Vagina (tissue), 2 donors: ENCODE data around the gene SSB. TPM values are rescaled to one million over a fixed set of nuclear protein-coding genes. Genes with fewer than 3 reads are reported as not detected.

Source experiments
- DNase-seq, 2 donors: peaks; one replicate each; pipeline ENCODE4 v3.0.0-alpha.2; 2017; ENCODE audit errors: extremely low spot score in 2 of 2
- H3K27ac ChIP-seq: fragments of 200-600 bp; sonication (generic); one replicate; pipeline ENCODE4 v1.5.1; 2019
- H3K27me3 ChIP-seq: fragments of 200-600 bp; sonication (generic); one replicate; pipeline ENCODE4 v1.5.1; 2019
- H3K36me3 ChIP-seq, 2 donors: fragments of 200-600 bp; sonication (generic); one replicate each; pipeline ENCODE4 v1.5.1; 2017 to 2019
- H3K4me1 ChIP-seq: fragments of 200-600 bp; sonication (generic); one replicate; pipeline ENCODE4 v1.5.1; 2019
- H3K4me3 ChIP-seq, 2 donors: fragments of 200-600 bp; sonication (generic); 1 replicate in 1 of 2; 2 replicates in 1 of 2; pipeline ENCODE4 v1.5.1; 2016 to 2019
- H3K9me3 ChIP-seq: fragments of 200-600 bp; sonication (generic); one replicate; pipeline ENCODE4 v1.5.1; 2019
- CTCF ChIP-seq, 3 experiments: fragments of 450-650 bp in 2 of 3; fragments of 200-600 bp in 1 of 3; sonication (generic) in 1 of 3; IDR thresholded peaks; one replicate each; pipeline ENCODE4 v1.5.1; 2017 to 2019; ENCODE audit warnings: antibody characterized with exemption in 3 of 3, mild to moderate bottlenecking in 2 of 3, moderate library complexity in 2 of 3
- POLR2A ChIP-seq, 2 donors: fragments of 450-650 bp; IDR thresholded peaks; one replicate each; pipeline ENCODE4 v1.6.1; 2017; ENCODE audit warnings: antibody characterized with exemption in 2 of 2, mild to moderate bottlenecking in 2 of 2, moderate library complexity in 2 of 2
- POLR2AphosphoS5 ChIP-seq, 2 donors: sonication (generic); formaldehyde crosslinking; IDR thresholded peaks; one replicate each; pipeline ENCODE4 v1.9.0; 2017; ENCODE audit warnings: antibody characterized with exemption in 2 of 2, mild to moderate bottlenecking in 2 of 2, low read depth in 1 of 2; ENCODE audit not compliant: insufficient read depth in 1 of 2
- intact Hi-C: fragments of 100-400 bp; cut with DNase I; formaldehyde crosslinking; loops from one replicate; pipeline ENCODE4 v1.15.1; 2023
- total RNA-seq: library from RNA; depleted of rRNA; stranded (reverse); fragments of >200 nt; gene quantifications from one replicate; pipeline ENCODE4 v1.2.3, GENCODE V29; 2016

Gene SSB
- total RNA-seq, 1 donor from 2014 or later, result 47.1 TPM

- Histone ChIP-seq H3K4me1 (peaks cover 72% of the 10 kb centered on the region), H3K36me3 (no peaks in the 10 kb centered on the region), H3K27ac (peak overlapping the region; percentile 81), H3K9me3 (no peaks in the 10 kb centered on the region), H3K4me3 (peak overlapping the region; percentile 95 to 97), H3K27me3 (no peaks in the 10 kb centered on the region)
- intact Hi-C loops, result no loop called here
- TF ChIP-seq POLR2A (IDR thresholded peaks at IDR 0.05) (no peak), POLR2AphosphoS5 (IDR thresholded peaks at IDR 0.05; ENCODE audit: insufficient read depth in 1 of 2, low read depth in 1 of 2) (no peak), CTCF (IDR thresholded peaks at IDR 0.05) (no peak)
- peak in 1 of 2 donors; percentile 87 for DNase-seq
These were observed 29.6 kb downstream of the SSB start for GRCh38 chr2:169828141-169828811.

- intact Hi-C loops, result no loop called here
- Histone ChIP-seq H3K4me1 (peaks cover 43% of the 10 kb centered on the region), H3K4me3 (no peak overlapping the region), H3K9me3 (no peaks in the 10 kb centered on the region), H3K36me3 (no peaks in the 10 kb centered on the region), H3K27ac (no peak overlapping the region), H3K27me3 (no peaks in the 10 kb centered on the region)
- TF ChIP-seq POLR2A (IDR thresholded peaks at IDR 0.05) (no peak), CTCF (IDR thresholded peaks at IDR 0.05) (no peak), POLR2AphosphoS5 (IDR thresholded peaks at IDR 0.05; ENCODE audit: insufficient read depth in 1 of 2, low read depth in 1 of 2) (no peak)
- DNase-seq, result no peak
These were observed 35.7 kb downstream of the SSB start for GRCh38 chr2:169834401-169834800.

- no peak overlapping the region for H3K27ac ChIP-seq
- H3K36me3 ChIP-seq, result no peaks in the 10 kb centered on the region
- no peak overlapping the region for H3K4me3 ChIP-seq
- H3K27me3 ChIP-seq, result no peaks in the 10 kb centered on the region
- DNase-seq, result no peak
- no peak for TF ChIP-seq POLR2AphosphoS5 (IDR thresholded peaks at IDR 0.05; ENCODE audit: insufficient read depth in 1 of 2, low read depth in 1 of 2)
- no peak for TF ChIP-seq CTCF (IDR thresholded peaks at IDR 0.05)
- no peak for TF ChIP-seq POLR2A (IDR thresholded peaks at IDR 0.05)
- intact Hi-C loops, result no loop called here
- no peaks in the 10 kb centered on the region for H3K9me3 ChIP-seq
- H3K4me1 ChIP-seq, result peaks cover 23% of the 10 kb centered on the region
These were observed 40.2 kb downstream of the SSB start for GRCh38 chr2:169838743-169839489.

GRCh38 chr2:169839954-169840746 is 41.5 kb downstream of the SSB start:
- no peak for TF ChIP-seq CTCF (IDR thresholded peaks at IDR 0.05)
- no peak for TF ChIP-seq POLR2AphosphoS5 (IDR thresholded peaks at IDR 0.05; ENCODE audit: insufficient read depth in 1 of 2, low read depth in 1 of 2)
- no peak for TF ChIP-seq POLR2A (IDR thresholded peaks at IDR 0.05)

More at GRCh38 chr2:169839954-169840746, 41.5 kb downstream of the SSB start:
- Histone ChIP-seq H3K27me3 (no peaks in the 10 kb centered on the region), H3K27ac (no peak overlapping the region), H3K36me3 (no peaks in the 10 kb centered on the region), H3K4me3 (no peak overlapping the region), H3K4me1 (peaks cover 21% of the 10 kb centered on the region), H3K9me3 (no peaks in the 10 kb centered on the region)
- no peak for DNase-seq
- intact Hi-C loops, result no loop called here
